Renal pelvis (tissue), 12 donors: ENCODE results near the gene SUCLG2. TPM values are rescaled to one million over a fixed set of nuclear protein-coding genes. Genes with fewer than 3 reads are reported as not detected.

Experiments used
- DNase-seq: peaks from one replicate; pipeline ENCODE4 v3.0.0-alpha.2; 2013
- long read RNA-seq, 16 experiments: transcript quantifications; one replicate each; lab custom pipeline, GENCODE V29; 2026
- polyA plus RNA-seq, 3 donors: library from polyadenylated mRNA; unstranded; fragments of 120-200 nt; gene quantifications; one replicate each; pipeline ENCODE4 v1.2.1, GENCODE V29; 2013; ENCODE audit not compliant: insufficient read length in 3 of 3

The SUCLG2 gene, protein sequence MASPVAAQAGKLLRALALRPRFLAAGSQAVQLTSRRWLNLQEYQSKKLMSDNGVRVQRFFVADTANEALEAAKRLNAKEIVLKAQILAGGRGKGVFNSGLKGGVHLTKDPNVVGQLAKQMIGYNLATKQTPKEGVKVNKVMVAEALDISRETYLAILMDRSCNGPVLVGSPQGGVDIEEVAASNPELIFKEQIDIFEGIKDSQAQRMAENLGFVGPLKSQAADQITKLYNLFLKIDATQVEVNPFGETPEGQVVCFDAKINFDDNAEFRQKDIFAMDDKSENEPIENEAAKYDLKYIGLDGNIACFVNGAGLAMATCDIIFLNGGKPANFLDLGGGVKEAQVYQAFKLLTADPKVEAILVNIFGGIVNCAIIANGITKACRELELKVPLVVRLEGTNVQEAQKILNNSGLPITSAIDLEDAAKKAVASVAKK
- 10 to 100 TPM; 68.4 to 75.7 (median 70.8) TPM for polyA plus RNA-seq
- long read RNA-seq, donor 1, transcript SUCLG2-201 (11 exons, 2,352 nt) = major isoform, 27 of 40 reads
- long read RNA-seq, donor 1, partial matches to known transcripts = 13 of 40 reads
- long read RNA-seq, donor 1, other reads (novel, unspliced or antisense) = 0 of 40 reads
- long read RNA-seq, donor 2, transcript SUCLG2-201 (11 exons, 2,352 nt) = major isoform, 37 of 63 reads
- long read RNA-seq, donor 2, partial matches to known transcripts = 20 of 63 reads
- long read RNA-seq, donor 2, other reads (novel, unspliced or antisense) = 5 of 63 reads
- long read RNA-seq, donor 3, transcript SUCLG2-201 (11 exons, 2,352 nt) = major isoform, 15 of 31 reads
- long read RNA-seq, donor 3, partial matches to known transcripts = 16 of 31 reads
- long read RNA-seq, donor 3, other reads (novel, unspliced or antisense) = 0 of 31 reads
- long read RNA-seq, donor 4, transcript SUCLG2-201 (11 exons, 2,352 nt) = major isoform, 30 of 40 reads
- long read RNA-seq, donor 4, partial matches to known transcripts = 10 of 40 reads
- long read RNA-seq, donor 4, other reads (novel, unspliced or antisense) = 0 of 40 reads
- long read RNA-seq, donor 5, transcript SUCLG2-201 (11 exons, 2,352 nt) = major isoform, 16 of 26 reads
- long read RNA-seq, donor 5, partial matches to known transcripts = 10 of 26 reads
- long read RNA-seq, donor 5, other reads (novel, unspliced or antisense) = 0 of 26 reads
- long read RNA-seq, donor 6, transcript SUCLG2-201 (11 exons, 2,352 nt) = major isoform, 23 of 34 reads
- long read RNA-seq, donor 6, partial matches to known transcripts = 11 of 34 reads
- long read RNA-seq, donor 6, other reads (novel, unspliced or antisense) = 0 of 34 reads
- long read RNA-seq, donor 7, transcript SUCLG2-201 (11 exons, 2,352 nt) = major isoform, 26 of 56 reads
- long read RNA-seq, donor 7, partial matches to known transcripts = 30 of 56 reads
- long read RNA-seq, donor 7, other reads (novel, unspliced or antisense) = 0 of 56 reads
- long read RNA-seq, donor 8, transcript SUCLG2-201 (11 exons, 2,352 nt) = major isoform, 9 of 14 reads
- long read RNA-seq, donor 8, partial matches to known transcripts = 5 of 14 reads
- long read RNA-seq, donor 8, other reads (novel, unspliced or antisense) = 0 of 14 reads
- long read RNA-seq, donor 9, transcript SUCLG2-201 (11 exons, 2,352 nt) = major isoform, 37 of 60 reads
- long read RNA-seq, donor 9, partial matches to known transcripts = 23 of 60 reads
- long read RNA-seq, donor 9, other reads (novel, unspliced or antisense) = 0 of 60 reads
- long read RNA-seq, donor 10, transcript SUCLG2-201 (11 exons, 2,352 nt) = major isoform, 18 of 35 reads
- long read RNA-seq, donor 10, partial matches to known transcripts = 17 of 35 reads
- long read RNA-seq, donor 10, other reads (novel, unspliced or antisense) = 0 of 35 reads
- long read RNA-seq, donor 11, transcript SUCLG2-201 (11 exons, 2,352 nt) = major isoform, 14 of 14 reads
- long read RNA-seq, donor 11, partial matches to known transcripts = 0 of 14 reads
- long read RNA-seq, donor 11, other reads (novel, unspliced or antisense) = 0 of 14 reads
- long read RNA-seq, donor 12, transcript SUCLG2-201 (11 exons, 2,352 nt) = major isoform, 35 of 52 reads
- long read RNA-seq, donor 12, partial matches to known transcripts = 17 of 52 reads
- long read RNA-seq, donor 12, other reads (novel, unspliced or antisense) = 0 of 52 reads
- long read RNA-seq, donor 13, transcript SUCLG2-201 (11 exons, 2,352 nt) = major isoform, 8 of 17 reads
- long read RNA-seq, donor 13, partial matches to known transcripts = 9 of 17 reads
- long read RNA-seq, donor 13, other reads (novel, unspliced or antisense) = 0 of 17 reads
- long read RNA-seq, donor 14 = 0 reads
- long read RNA-seq, donor 15, transcript SUCLG2-201 (11 exons, 2,352 nt) = major isoform, 47 of 91 reads
- long read RNA-seq, donor 15, partial matches to known transcripts = 44 of 91 reads
- long read RNA-seq, donor 15, other reads (novel, unspliced or antisense) = 0 of 91 reads
- long read RNA-seq, donor 16, transcript SUCLG2-201 (11 exons, 2,352 nt) = major isoform, 23 of 46 reads
- long read RNA-seq, donor 16, partial matches to known transcripts = 22 of 46 reads
- long read RNA-seq, donor 16, other reads (novel, unspliced or antisense) = 0 of 46 reads

DNA sequence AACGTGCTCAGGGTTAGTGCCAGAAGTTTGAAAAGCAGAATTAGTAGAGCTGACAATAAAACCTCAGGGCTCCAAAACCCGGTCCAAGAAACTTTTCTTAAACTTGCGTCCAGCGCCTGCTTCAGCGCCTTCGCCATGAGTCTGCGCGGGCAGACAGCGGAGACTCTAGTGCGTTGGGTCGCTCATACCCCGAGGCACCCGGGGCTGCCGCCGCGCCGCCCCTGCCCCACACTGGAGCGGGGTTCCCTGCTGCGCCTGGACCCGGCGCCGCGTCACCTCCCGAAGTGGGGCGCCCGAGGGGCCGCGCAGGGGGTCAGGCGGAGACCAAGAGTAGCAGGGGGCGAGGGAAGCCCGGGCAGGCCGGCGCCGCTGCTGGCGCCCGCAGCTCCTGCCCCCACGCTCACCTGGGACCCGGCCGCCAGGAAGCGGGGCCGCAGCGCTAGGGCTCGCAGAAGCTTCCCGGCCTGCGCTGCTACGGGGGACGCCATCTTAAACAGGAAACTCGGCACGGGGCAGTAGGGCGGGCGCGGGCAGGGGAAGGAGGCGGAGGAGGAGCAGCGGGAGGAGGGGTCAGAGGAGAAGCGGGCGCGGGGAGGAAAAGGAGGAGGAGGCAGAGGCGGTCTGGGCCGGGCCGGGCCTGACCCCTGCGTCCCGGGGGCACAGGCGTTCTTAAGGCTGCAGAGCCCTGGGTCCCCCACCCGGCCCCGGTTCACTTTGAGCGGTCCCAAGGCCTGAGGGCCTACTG, at the start of gene SUCLG2:
TSS of gene SUCLG2 (minus strand) at position 514 of the 745 bp plus-strand sequence. CDS start at position 488, 26 bp downstream.
- peak; percentile 84 for DNase-seq

DNA sequence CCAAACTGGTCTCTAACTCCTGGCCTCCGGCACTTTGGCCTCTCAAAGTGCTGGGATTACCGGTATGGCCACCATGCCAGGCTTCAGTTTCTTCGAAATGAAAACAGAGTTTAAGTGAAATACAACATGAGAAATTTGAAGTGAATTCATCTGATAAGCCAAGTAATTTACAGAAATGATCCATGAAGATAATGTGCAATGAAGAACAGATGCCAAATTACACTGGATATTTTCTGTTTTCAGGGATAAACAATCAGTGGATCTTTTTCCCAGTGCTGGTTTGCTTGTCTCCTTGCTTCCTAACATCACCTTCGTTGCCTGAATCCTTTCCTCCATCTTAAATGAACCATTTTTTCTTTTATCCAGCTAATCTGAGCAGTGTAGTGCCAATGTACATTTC, 46.2 kb upstream of the SUCLG2 start:
- no peak for DNase-seq

DNA sequence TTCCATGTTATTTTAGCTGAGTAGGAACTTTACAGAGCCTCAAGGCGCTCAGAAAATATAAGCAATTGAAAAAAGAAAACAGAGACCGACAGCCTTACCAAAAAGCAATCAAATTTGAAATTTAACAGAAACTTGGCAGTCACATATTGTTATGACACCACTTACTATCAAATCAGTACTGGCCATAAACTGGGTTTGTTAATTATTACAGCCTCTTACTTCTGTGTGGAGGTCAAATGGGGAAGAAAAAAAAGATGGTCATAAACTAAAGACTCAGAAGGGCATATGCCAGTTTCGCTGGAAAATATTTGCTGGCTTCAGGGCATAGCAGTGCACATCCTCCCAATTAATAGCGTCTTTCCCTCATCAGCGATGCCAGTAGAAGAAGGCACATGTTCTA, 45.5 kb upstream of the SUCLG2 start:
- DNase-seq = no peak

DNA sequence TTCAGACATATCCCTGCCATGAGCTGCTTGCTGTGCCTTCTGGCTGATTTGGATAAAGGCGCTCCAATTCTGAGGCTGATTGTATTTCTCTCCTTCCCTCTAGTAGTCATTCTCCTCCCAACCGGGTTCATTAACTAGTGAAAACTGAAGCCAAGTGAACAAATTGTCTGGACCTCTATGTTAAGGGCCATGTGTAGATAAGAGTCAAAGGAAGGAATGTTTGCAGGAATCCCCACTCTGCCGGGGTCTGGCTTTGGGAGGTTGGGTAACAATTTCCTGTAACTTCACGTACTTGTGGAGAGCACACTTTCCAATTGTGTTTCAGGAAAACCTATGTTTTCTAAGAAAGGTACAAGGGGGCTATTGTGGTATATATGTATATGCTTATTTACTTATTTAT, 38.2 kb upstream of the SUCLG2 start:
- DNase-seq = no peak

GRCh38 chr3:67691926-67692325, 37.5 kb upstream of the SUCLG2 start:
- DNase-seq = no peak

DNA sequence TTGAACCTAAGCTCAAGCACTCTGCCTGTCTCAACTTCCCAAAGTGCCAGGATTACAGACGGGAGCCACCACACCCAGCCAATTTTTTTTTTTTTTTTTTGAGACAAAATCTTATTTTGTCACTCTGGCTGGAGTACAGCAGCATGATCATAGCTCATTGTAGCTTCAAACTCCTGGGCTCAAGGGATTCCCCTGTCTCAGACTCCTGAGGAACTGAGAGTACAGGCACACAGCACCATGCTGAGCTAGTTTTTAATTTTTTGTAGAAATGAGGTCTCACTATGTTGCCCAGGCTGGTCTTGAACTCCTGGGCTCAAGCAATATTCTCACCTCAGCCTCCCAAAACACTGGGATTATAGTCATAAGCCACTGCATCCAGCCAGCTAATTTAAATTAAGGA, 36.8 kb upstream of the SUCLG2 start:
- DNase-seq = no peak

DNA sequence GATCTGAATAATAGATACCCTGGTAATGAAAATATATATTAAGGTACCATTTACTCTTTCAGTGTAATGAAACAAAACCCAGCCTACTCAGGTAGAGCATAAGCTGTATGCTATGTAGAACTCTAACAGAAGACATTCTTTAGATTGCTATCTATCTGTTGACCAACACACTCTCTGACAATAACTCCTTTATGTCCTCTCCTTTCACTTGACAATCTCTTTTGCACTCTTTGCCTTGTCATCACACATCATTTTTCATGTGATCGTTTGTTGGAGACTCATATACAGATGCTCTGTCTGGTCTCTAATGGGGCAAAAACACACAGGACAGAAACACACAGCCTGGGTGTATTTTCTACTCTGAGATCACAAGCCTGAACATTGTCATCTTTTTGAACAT, 35.4 kb upstream of the SUCLG2 start:
- no peak for DNase-seq

DNA sequence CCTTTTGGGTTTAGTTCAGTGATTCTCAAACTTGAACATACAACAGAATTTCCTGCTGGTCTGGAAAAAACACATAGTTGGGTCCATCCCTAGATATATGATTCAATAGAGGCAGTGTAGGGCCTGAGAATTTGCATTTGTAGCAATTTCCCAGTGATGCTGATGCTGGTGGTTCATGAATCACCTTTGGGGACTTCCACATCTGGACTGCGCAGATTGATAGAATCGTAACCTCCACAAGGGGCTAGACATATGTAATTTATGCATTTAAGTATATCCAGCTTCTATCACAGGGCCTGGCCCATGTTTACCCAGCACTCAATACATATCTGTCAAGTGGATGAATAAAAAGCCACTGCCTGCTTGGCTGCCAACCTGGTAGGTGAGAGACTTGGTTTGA, 33.8 kb upstream of the SUCLG2 start:
- DNase-seq = no peak

GRCh38 chr3:67686069-67686468, 31.7 kb upstream of the SUCLG2 start:
- no peak for DNase-seq

DNA sequence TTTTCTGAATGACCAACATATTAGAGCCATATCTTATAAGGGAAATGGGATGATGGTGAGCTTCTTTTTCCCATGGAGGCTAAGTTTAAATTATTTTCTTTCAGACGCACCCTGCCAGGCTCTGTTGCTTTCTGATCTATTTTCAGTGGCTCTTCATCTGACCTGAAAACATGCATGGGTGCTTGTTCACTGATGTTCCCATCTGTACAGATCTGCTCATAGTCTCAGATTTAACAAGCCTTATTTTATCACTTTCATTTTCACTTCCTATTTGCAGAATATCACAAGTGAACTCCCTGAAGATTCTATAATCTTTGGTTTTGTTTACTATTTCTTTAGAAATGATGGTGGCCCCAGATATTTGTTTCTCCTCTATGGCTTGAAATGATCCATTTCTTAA, 31.1 kb upstream of the SUCLG2 start:
- no peak for DNase-seq

DNA sequence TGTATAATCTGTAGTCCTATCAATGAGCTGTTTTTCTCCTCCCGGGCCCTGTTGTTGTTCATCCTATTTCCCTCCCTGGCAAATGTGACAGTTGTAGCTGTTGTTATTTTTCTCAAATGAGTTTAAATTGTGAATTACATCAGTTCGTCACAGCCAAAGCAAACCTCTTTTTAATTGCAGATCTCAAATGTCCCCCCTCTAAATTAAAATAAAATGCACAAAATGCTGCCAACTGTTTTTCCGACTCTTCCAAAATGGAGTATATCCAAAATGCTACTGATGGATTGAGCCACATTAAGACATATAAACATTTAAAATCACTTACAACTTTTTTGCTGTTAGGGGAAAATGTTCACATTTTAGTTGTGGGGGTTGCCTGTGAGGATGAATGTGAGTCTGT, 29.8 kb upstream of the SUCLG2 start:
- DNase-seq = no peak

DNA sequence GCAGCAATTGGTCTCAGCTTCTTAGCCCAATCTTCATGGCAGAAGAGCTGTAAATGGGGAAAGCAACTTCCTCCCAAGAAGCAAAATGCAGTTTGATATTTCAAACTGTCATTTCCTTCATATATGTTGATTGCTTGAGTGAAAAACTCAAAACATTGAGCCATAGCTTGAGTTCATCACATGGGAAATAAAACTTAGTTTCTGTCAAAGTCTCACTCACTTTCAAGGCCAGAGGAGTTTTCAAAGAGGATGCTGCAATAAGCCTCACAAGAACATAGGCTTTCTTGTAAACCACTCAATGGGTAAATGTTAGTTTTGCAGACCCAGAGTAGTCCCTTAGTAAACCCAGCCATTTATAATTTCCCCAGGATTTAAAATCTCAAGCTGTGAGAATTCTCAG, 29.1 kb upstream of the SUCLG2 start:
- no peak for DNase-seq

- DNase-seq = no peak
These were observed 24.3 kb upstream of the SUCLG2 start for GRCh38 chr3:67678665-67679064.

DNA sequence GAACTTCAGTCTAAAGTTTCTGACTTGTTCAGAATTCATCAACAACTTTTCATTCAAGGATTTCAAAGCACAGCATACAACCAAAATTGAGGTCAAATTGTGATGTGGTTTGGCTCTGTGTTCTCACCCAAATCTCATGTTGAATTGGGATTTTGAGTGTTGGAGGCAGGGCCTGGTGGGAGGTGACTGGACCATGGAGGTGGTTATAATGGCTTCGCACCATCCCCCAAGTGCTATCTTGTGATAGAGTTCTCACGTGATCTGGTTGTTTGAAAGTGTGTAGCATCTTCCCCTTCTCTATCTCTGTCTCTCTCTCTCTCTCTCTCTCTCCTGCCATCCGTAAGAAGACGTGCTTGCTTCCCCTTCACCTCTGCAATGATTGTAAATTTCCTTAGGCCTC, 19.6 kb upstream of the SUCLG2 start:
- no peak for DNase-seq

GRCh38 chr3:67662733-67663132, 8.3 kb upstream of the SUCLG2 start:
- no peak for DNase-seq

GRCh38 chr3:67661089-67661488, 6.7 kb upstream of the SUCLG2 start:
- DNase-seq = no peak

- no peak for DNase-seq
These were observed 2.8 kb upstream of the SUCLG2 start for GRCh38 chr3:67657192-67657591.

- DNase-seq = no peak
These were observed 2.2 kb upstream of the SUCLG2 start for GRCh38 chr3:67656614-67657013.
